OCI-LY7 (cell line): Measurements from ENCODE around the gene GUCY2F. TPM values are rescaled to one million over a fixed set of nuclear protein-coding genes. Genes with fewer than 3 reads are reported as not detected.

Source experiments
- Bru-seq: library from RNA; stranded (reverse); fragments of 400-500 nt; gene quantifications from one replicate; lab custom pipeline; 2021; lab: Mats Ljungman, UMichigan
- BruChase-seq, 2 experiments: library from RNA; stranded (reverse); fragments of 400-500 nt; gene quantifications; one replicate each; lab custom pipeline; 2021; lab: Mats Ljungman, UMichigan
- BruUV-seq: library from RNA; stranded (reverse); fragments of 400-500 nt; replicated peaks from 2 replicates; lab custom pipeline; 2021; lab: Mats Ljungman, UMichigan
- CTCF ChIA-PET: fragments of 300-600 bp; sonication (Branson Sonifier 250); formaldehyde crosslinking; loops from one replicate; lab custom pipeline; 2022; ENCODE audit warnings: antibody characterized with exemption; ENCODE audit not compliant: unreplicated experiment; lab: Charles Lee
- POLR2A ChIA-PET: fragments of 300-600 bp; sonication (Branson Sonifier 250); formaldehyde crosslinking; loops from one replicate; lab custom pipeline; 2022; ENCODE audit warnings: antibody characterized with exemption; lab: Charles Lee
- DNase-seq: peaks from one replicate; pipeline ENCODE4 v3.0.0-alpha.2; 2015; ENCODE audit warnings: low spot score
- H2AFZ ChIP-seq: fragments of 200-600 bp; sonication (generic), shearing (Covaris generic); 2 replicates; pipeline ENCODE4 v1.6.1; 2014; ENCODE audit warnings: mild to moderate bottlenecking, antibody characterized with exemption, low read length, moderate library complexity
- H3K27ac ChIP-seq: fragments of 200-600 bp; sonication (generic); 2 replicates; pipeline ENCODE4 v1.5.1; 2014; ENCODE audit warnings: mixed run types, low read depth, mild to moderate bottlenecking, moderate library complexity, low read length, inconsistent platforms; ENCODE audit not compliant: poor library complexity, severe bottlenecking
- H3K36me3 ChIP-seq: fragments of 200-600 bp; sonication (generic); 2 replicates; pipeline ENCODE4 v1.6.1; 2014; ENCODE audit warnings: mild to moderate bottlenecking, antibody characterized with exemption, low read length, moderate library complexity, mixed read lengths; ENCODE audit not compliant: insufficient read depth
- H3K4me1 ChIP-seq: fragments of 200-600 bp; sonication (generic); 2 replicates; pipeline ENCODE4 v1.5.1; 2014; ENCODE audit warnings: mild to moderate bottlenecking, low read length; ENCODE audit not compliant: insufficient read depth, poor library complexity, severe bottlenecking
- H3K4me2 ChIP-seq: fragments of 200-600 bp; sonication (generic); 2 replicates; pipeline ENCODE4 v1.6.1; 2014; ENCODE audit warnings: mild to moderate bottlenecking, low read length
- H3K4me3 ChIP-seq: fragments of 200-600 bp; sonication (generic); 2 replicates; pipeline ENCODE4 v1.5.1; 2014; ENCODE audit warnings: mild to moderate bottlenecking, low read depth, low read length; ENCODE audit not compliant: poor library complexity, severe bottlenecking
- H3K79me2 ChIP-seq: fragments of 200-600 bp; sonication (generic); 2 replicates; pipeline ENCODE4 v1.6.1; 2016; ENCODE audit warnings: low read depth, mild to moderate bottlenecking, low read length, moderate library complexity, mixed read lengths; ENCODE audit not compliant: insufficient read depth
- H3K9me2 ChIP-seq: fragments of 200-600 bp; sonication (generic); 2 replicates; pipeline ENCODE4 v1.6.1; 2016; ENCODE audit warnings: mild to moderate bottlenecking, low read length, mixed read lengths; ENCODE audit not compliant: insufficient read depth
- H3K9me3 ChIP-seq: fragments of 200-600 bp; sonication (generic); 2 replicates; pipeline ENCODE4 v1.6.1; 2014; ENCODE audit warnings: mild to moderate bottlenecking, mixed run types, low read length, mixed read lengths
- H4K20me1 ChIP-seq: fragments of 200-600 bp; sonication (generic); 2 replicates; pipeline ENCODE4 v1.6.1; 2014; ENCODE audit warnings: mild to moderate bottlenecking, antibody characterized with exemption, low read length, moderate library complexity, mixed read lengths; ENCODE audit not compliant: insufficient read depth
- EZH2phosphoT487 ChIP-seq: fragments of 200-600 bp; sonication (generic); IDR thresholded peaks from 2 replicates; pipeline ENCODE4 v1.6.1; 2018; ENCODE audit warnings: low read depth, borderline replicate concordance, mild to moderate bottlenecking, mixed run types, antibody characterized with exemption, low read length, moderate library complexity, mixed read lengths
- intact Hi-C: fragments of 100-400 bp; cut with micrococcal nuclease; formaldehyde crosslinking; loops from one replicate; pipeline ENCODE4 v1.10.0; 2022; ENCODE audit not compliant: unreplicated experiment
- long read RNA-seq: library from polyadenylated mRNA; stranded (forward); transcript quantifications from one replicate; pipeline ENCODE4 v2.0.0, GENCODE V29; 2022
- total RNA-seq, 2 experiments: library from RNA; depleted of rRNA in 1 of 2; stranded (reverse); fragments of >200 nt in 1 of 2; shearing (Covaris generic) in 1 of 2; gene quantifications; 2 replicates each; pipeline ENCODE4 v1.2.3, GENCODE V29; 2014 to 2022
- TF ChIP-seq, protein P1 (sequence below): fragments of 200-600 bp; sonication (generic); conservative IDR thresholded peaks from 2 replicates; pipeline ENCODE4 v1.5.1; 2014; ENCODE audit warnings: mild to moderate bottlenecking, antibody characterized with exemption, low read length, moderate library complexity, mixed read lengths

GUCY2F gene
- total RNA-seq (2014; rRNA removed; shearing (Covaris generic)) (not detected in 2 replicates), total RNA-seq (2022) (not detected in 2 replicates), Bru-seq, nascent RNA (percentile 4 among the genes with signal in this experiment), BruChase-seq, experiment 1, labeled RNA remaining after a 6-hour chase (percentile 2 among the genes with signal in this experiment), BruChase-seq, experiment 2, labeled RNA remaining after a 2-hour chase (percentile 6 among the genes with signal in this experiment)
- long read RNA-seq: 0 reads

DNA sequence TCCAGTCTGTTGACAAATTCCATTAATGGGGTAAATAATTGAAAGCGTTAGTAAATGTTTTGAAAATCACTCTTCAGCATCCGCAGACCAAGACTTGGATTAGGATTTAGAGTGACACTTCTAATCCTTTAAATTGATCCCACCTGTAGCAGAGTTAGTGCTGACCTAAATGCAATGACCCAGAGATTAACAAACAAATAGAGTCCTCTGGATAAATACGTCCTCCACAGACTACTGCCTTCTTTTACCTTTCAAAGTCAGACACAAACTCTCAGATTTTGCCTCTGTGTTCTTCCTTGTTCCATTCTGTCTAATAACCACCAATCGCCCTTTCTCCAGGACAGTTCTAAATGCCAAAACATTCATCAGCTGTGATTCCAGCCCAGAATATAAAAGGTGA, at the start of gene GUCY2F:
Gene GUCY2F, minus strand, starts transcription at position 101 of the 400 bp plus-strand sequence. CDS start 6,150 bp downstream, outside the sequence.
- ChIA-PET CTCF (no interaction called here), POLR2A (interaction anchor here (0.5 to 1.8 kb wide), 2 partner anchors 9 to 401 kb away, joined by 3 to 5 read pairs; no protein-coding TSS in a partner anchor)
- TF ChIP-seq, protein P1, sequence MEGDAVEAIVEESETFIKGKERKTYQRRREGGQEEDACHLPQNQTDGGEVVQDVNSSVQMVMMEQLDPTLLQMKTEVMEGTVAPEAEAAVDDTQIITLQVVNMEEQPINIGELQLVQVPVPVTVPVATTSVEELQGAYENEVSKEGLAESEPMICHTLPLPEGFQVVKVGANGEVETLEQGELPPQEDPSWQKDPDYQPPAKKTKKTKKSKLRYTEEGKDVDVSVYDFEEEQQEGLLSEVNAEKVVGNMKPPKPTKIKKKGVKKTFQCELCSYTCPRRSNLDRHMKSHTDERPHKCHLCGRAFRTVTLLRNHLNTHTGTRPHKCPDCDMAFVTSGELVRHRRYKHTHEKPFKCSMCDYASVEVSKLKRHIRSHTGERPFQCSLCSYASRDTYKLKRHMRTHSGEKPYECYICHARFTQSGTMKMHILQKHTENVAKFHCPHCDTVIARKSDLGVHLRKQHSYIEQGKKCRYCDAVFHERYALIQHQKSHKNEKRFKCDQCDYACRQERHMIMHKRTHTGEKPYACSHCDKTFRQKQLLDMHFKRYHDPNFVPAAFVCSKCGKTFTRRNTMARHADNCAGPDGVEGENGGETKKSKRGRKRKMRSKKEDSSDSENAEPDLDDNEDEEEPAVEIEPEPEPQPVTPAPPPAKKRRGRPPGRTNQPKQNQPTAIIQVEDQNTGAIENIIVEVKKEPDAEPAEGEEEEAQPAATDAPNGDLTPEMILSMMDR: no peak
- no peak for TF ChIP-seq EZH2phosphoT487
- Histone ChIP-seq H3K9me2 (no peaks in the 10 kb centered on the region), H4K20me1 (no peaks in the 10 kb centered on the region), H2AFZ (no peak within 1 kb of the TSS), H3K79me2 (no peaks in the 10 kb centered on the region), H3K4me2 (no peak within 1 kb of the TSS), H3K27ac (no peak within 1 kb of the TSS), H3K9me3 (no peaks in the 10 kb centered on the region), H3K4me3 (no peak within 1 kb of the TSS), H3K4me1 (peaks cover 9% of the 10 kb centered on the region), H3K36me3 (no peaks in the 10 kb centered on the region)
- DNase-seq: no peak
- intact Hi-C loops: no loop called here
- BruUV-seq: no TSS peak

DNA sequence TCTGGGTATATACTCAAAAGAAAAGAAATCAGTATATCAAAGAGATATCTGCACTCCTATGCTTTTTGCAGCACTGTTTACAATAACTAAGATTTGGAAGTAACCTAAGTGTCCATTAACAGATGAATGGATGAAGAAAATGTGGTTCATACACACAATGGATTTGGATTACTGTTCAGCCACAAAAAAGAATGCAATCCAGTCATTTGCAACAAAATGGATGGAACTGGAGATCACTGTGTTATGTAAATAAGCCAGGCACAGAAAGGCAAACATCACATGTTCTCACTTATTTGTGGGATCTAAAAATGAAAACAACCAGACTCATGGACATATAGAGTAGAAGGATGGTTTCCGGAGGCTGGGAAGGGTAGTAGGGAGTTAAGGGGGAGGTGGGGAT, 37.1 kb upstream of the GUCY2F start:
- POLR2A ChIA-PET: no interaction called here

DNA sequence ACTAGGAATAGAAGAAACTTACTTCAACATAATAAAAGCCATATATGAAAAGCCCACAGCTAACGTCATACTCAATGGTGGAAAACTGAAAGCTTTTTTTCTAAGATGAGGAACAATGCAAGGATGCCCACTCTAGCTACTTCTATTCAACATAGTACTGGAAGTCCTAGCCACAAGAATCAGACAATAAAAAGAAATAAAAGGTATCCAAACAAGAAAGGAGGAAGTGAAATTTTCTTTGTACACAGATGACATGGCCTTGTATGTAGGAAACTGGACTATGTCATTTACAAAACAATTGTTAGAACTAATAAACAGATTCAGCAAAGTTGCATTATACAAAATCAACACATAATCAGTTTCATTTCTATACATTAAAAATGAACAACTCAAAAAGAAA, 29.2 kb upstream of the GUCY2F start:
- ChIA-PET POLR2A (no interaction called here), CTCF (no interaction called here)
- no peaks in the 10 kb centered on the region for H3K36me3 ChIP-seq
- no peak overlapping the region for H2AFZ ChIP-seq
- peak overlapping the region; percentile 26; the same call in 1 of the 2 replicates for H3K4me2 ChIP-seq
- no peak overlapping the region for H3K27ac ChIP-seq
- peak; percentile 22 for DNase-seq
- peaks cover 10% of the 10 kb centered on the region for H3K4me1 ChIP-seq
- H3K9me3 ChIP-seq: no peaks in the 10 kb centered on the region
- H3K9me2 ChIP-seq: no peaks in the 10 kb centered on the region
- intact Hi-C loops: no loop called here
- no TSS peak for BruUV-seq
- TF ChIP-seq, protein P1: no peak
- no peak for TF ChIP-seq EZH2phosphoT487
- no peak overlapping the region for H3K4me3 ChIP-seq
- H4K20me1 ChIP-seq: no peaks in the 10 kb centered on the region
- H3K79me2 ChIP-seq: no peaks in the 10 kb centered on the region

More for the DNA sequence above, 37.1 kb upstream of the GUCY2F start:
- TF ChIP-seq, protein P1: no peak
- intact Hi-C loops: no loop called here
- no peaks in the 10 kb centered on the region for H3K36me3 ChIP-seq
- H2AFZ ChIP-seq: no peak overlapping the region
- DNase-seq: no peak
- no peak overlapping the region for H3K27ac ChIP-seq
- no TSS peak for BruUV-seq
- no peaks in the 10 kb centered on the region for H4K20me1 ChIP-seq
- no peaks in the 10 kb centered on the region for H3K4me1 ChIP-seq
- CTCF ChIA-PET: no interaction called here
- H3K9me2 ChIP-seq: no peaks in the 10 kb centered on the region
- no peak overlapping the region for H3K4me3 ChIP-seq
- H3K9me3 ChIP-seq: no peaks in the 10 kb centered on the region
- no peaks in the 10 kb centered on the region for H3K79me2 ChIP-seq
- H3K4me2 ChIP-seq: no peak overlapping the region
